HEK293 (cell line): ENCODE measurements around the gene RAPGEFL1.

Experiments
- CTCF ChIP-seq: fragments of 450-650 bp; formaldehyde crosslinking; IDR thresholded peaks from 2 replicates; pipeline ENCODE4 v1.5.1; 2016; ENCODE audit warnings: missing biosample characterization, missing genetic modification characterization
- FEZF1 ChIP-seq: fragments of 450-650 bp; formaldehyde crosslinking; IDR thresholded peaks from 2 replicates; pipeline ENCODE4 v1.5.1; 2016; ENCODE audit warnings: missing biosample characterization, missing genetic modification characterization
- KLF10 ChIP-seq: fragments of 450-650 bp; IDR thresholded peaks from 2 replicates; pipeline ENCODE4 v1.5.1; 2018; ENCODE audit warnings: missing biosample characterization, mild to moderate bottlenecking, missing genetic modification characterization
- KLF8 ChIP-seq: fragments of 450-650 bp; formaldehyde crosslinking; IDR thresholded peaks from 2 replicates; pipeline ENCODE4 v1.5.1; 2016; ENCODE audit warnings: missing biosample characterization, missing genetic modification characterization
- MEIS1 ChIP-seq: sonication (generic); formaldehyde crosslinking; IDR thresholded peaks from 2 replicates; pipeline ENCODE4 v1.8.1; 2022; ENCODE audit warnings: missing genetic modification reagents, mild to moderate bottlenecking, borderline replicate concordance
- MYNN ChIP-seq: fragments of 450-650 bp; formaldehyde crosslinking; IDR thresholded peaks from 2 replicates; pipeline ENCODE4 v1.5.1; 2016; ENCODE audit warnings: missing biosample characterization, missing genetic modification characterization, borderline replicate concordance
- PRDM4 ChIP-seq: fragments of 450-650 bp; formaldehyde crosslinking; IDR thresholded peaks from 2 replicates; pipeline ENCODE4 v1.5.1; 2017; ENCODE audit warnings: missing biosample characterization, missing genetic modification characterization
- ZBTB1 ChIP-seq: fragments of 450-650 bp; formaldehyde crosslinking; IDR thresholded peaks from 2 replicates; pipeline ENCODE4 v1.5.1; 2016; ENCODE audit warnings: missing biosample characterization, missing genetic modification characterization
- ZFP41 ChIP-seq: fragments of 450-650 bp; formaldehyde crosslinking; IDR thresholded peaks from 2 replicates; pipeline ENCODE4 v1.5.1; 2016; ENCODE audit warnings: missing biosample characterization, missing genetic modification characterization, borderline replicate concordance
- ZIC2 ChIP-seq: fragments of 450-650 bp; formaldehyde crosslinking; IDR thresholded peaks from 2 replicates; pipeline ENCODE4 v1.5.1; 2016; ENCODE audit warnings: missing biosample characterization, missing genetic modification characterization
- ZNF138 ChIP-seq: fragments of 450-650 bp; formaldehyde crosslinking; IDR thresholded peaks from 2 replicates; pipeline ENCODE4 v1.5.1; 2016; ENCODE audit warnings: missing biosample characterization, missing genetic modification characterization, borderline replicate concordance
- ZNF146 ChIP-seq: fragments of 450-650 bp; formaldehyde crosslinking; IDR thresholded peaks from 2 replicates; pipeline ENCODE4 v1.5.1; 2016; ENCODE audit warnings: missing biosample characterization, missing genetic modification characterization
- ZNF155 ChIP-seq: fragments of 450-650 bp; formaldehyde crosslinking; IDR thresholded peaks from 2 replicates; pipeline ENCODE4 v1.5.1; 2016; ENCODE audit warnings: missing biosample characterization, missing genetic modification characterization
- ZNF16 ChIP-seq: fragments of 450-650 bp; formaldehyde crosslinking; IDR thresholded peaks from 2 replicates; pipeline ENCODE4 v1.5.1; 2016; ENCODE audit warnings: low read depth, missing biosample characterization, missing genetic modification characterization
- ZNF174 ChIP-seq: fragments of 450-650 bp; formaldehyde crosslinking; IDR thresholded peaks from 2 replicates; pipeline ENCODE4 v1.5.0; 2017; ENCODE audit warnings: missing biosample characterization, mild to moderate bottlenecking, missing genetic modification characterization
- ZNF302 ChIP-seq: fragments of 450-650 bp; formaldehyde crosslinking; IDR thresholded peaks from 2 replicates; pipeline ENCODE4 v1.5.1; 2016; ENCODE audit warnings: missing biosample characterization, missing genetic modification characterization, low read depth
- ZNF37A ChIP-seq: fragments of 450-650 bp; IDR thresholded peaks from 2 replicates; pipeline ENCODE4 v1.5.1; 2018; ENCODE audit warnings: missing biosample characterization, missing genetic modification characterization
- ZNF416 ChIP-seq: fragments of 450-650 bp; formaldehyde crosslinking; IDR thresholded peaks from 2 replicates; pipeline ENCODE4 v1.5.1; 2016; ENCODE audit warnings: missing biosample characterization, missing genetic modification characterization
- ZNF501 ChIP-seq: fragments of 450-650 bp; formaldehyde crosslinking; IDR thresholded peaks from 2 replicates; pipeline ENCODE4 v1.5.1; 2016; ENCODE audit warnings: missing biosample characterization, missing genetic modification characterization
- ZNF514 ChIP-seq: fragments of 450-650 bp; formaldehyde crosslinking; IDR thresholded peaks from 2 replicates; pipeline ENCODE4 v1.5.1; 2016; ENCODE audit warnings: missing biosample characterization, missing genetic modification characterization
- ZNF548 ChIP-seq: fragments of 450-650 bp; formaldehyde crosslinking; IDR thresholded peaks from 2 replicates; pipeline ENCODE4 v1.5.1; 2016; ENCODE audit warnings: missing biosample characterization, missing genetic modification characterization
- ZNF571 ChIP-seq: fragments of 450-650 bp; formaldehyde crosslinking; IDR thresholded peaks from 2 replicates; pipeline ENCODE4 v1.5.0; 2017; ENCODE audit warnings: missing biosample characterization, missing genetic modification characterization
- ZNF596 ChIP-seq: fragments of 450-650 bp; IDR thresholded peaks from 2 replicates; pipeline ENCODE4 v1.5.0; 2018; ENCODE audit warnings: missing biosample characterization, mild to moderate bottlenecking, missing genetic modification characterization, moderate library complexity
- ZNF670 ChIP-seq: fragments of 450-650 bp; formaldehyde crosslinking; IDR thresholded peaks from 2 replicates; pipeline ENCODE4 v1.5.1; 2016; ENCODE audit warnings: missing biosample characterization, missing genetic modification characterization, low read depth
- ZNF785 ChIP-seq: fragments of 450-650 bp; formaldehyde crosslinking; IDR thresholded peaks from 2 replicates; pipeline ENCODE4 v1.5.1; 2016; ENCODE audit warnings: missing biosample characterization, missing genetic modification characterization
- ZNF830 ChIP-seq: fragments of 450-650 bp; IDR thresholded peaks from 2 replicates; pipeline ENCODE4 v1.5.0; 2018; ENCODE audit warnings: missing biosample characterization, missing genetic modification characterization, low read depth, mild to moderate bottlenecking, moderate library complexity
- ZSCAN23 ChIP-seq: fragments of 450-650 bp; formaldehyde crosslinking; IDR thresholded peaks from 2 replicates; pipeline ENCODE4 v1.5.1; 2016; ENCODE audit warnings: missing biosample characterization, missing genetic modification characterization
- TF ChIP-seq, protein P1 (sequence below): fragments of 450-650 bp; formaldehyde crosslinking; IDR thresholded peaks from 2 replicates; pipeline ENCODE4 v1.5.1; 2016; ENCODE audit warnings: missing biosample characterization, missing genetic modification characterization
- TF ChIP-seq, protein P2 (sequence below): fragments of 450-650 bp; formaldehyde crosslinking; IDR thresholded peaks from 2 replicates; pipeline ENCODE4 v1.5.1; 2017; ENCODE audit warnings: missing biosample characterization, missing genetic modification characterization
- TF ChIP-seq, protein P3 (sequence below): fragments of 450-650 bp; formaldehyde crosslinking; IDR thresholded peaks from 2 replicates; pipeline ENCODE4 v1.5.1; 2016; ENCODE audit warnings: missing biosample characterization, missing genetic modification characterization
- TF ChIP-seq, protein P4 (sequence below): fragments of 450-650 bp; formaldehyde crosslinking; IDR thresholded peaks from 2 replicates; pipeline ENCODE4 v1.5.1; 2016; ENCODE audit warnings: missing biosample characterization, missing genetic modification characterization

RAPGEFL1 gene

DNA sequence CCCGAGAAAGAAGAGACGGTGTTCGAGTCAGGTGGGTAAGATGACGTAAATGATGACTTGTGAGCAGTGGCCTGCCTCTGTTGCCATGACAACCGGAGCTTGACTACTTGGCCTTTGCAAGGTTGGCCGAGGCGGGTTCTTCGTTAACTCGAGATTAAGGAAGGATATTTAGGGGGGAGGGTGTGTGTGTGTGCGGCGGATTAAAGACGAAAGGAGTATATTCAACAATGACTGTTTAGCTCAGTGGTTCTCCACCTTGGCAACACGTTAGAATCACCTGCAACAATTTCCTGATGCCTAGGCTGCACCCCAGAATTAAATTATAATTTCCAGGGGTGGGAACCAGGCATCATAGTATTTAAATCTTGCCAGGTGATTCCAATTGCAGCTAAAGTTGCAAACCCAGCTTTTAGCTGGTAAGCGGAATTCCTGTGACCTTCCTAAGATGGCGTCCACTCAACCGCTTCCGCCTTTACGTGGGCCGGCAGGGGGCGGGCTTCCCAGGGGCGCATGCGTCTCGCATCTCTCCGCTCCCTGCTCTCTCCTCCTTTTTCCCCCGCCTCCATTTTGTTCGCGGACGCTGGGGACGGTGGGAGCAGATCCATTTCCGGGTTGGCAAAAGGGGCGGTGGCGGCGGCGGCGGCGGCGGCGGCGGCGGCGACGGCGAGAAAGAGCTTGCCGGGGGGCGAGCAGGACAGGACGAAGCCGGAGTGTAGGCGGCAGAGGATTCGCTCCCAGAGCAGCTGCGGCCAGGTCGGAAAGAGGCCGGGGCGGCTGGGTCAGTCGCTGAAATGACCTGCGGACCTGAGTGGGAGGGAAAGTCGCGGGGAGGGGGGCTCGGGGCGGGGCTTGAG, 41.7 kb downstream of the RAPGEFL1 start, which contains the start of gene WIPF2 (continued):
- peak; percentile 29; the same call in 1 of the 2 replicates for TF ChIP-seq KLF8 (tag by site-specific recombination)
- TF ChIP-seq ZNF596 (tag by site-specific recombination), result no peak
- TF ChIP-seq ZNF830 (tag by site-specific recombination), result no peak
- no peak for TF ChIP-seq ZNF571 (tag by site-specific recombination)
- no peak for TF ChIP-seq ZNF514
- TF ChIP-seq ZFP41 (tag by site-specific recombination), result no peak
- no peak for TF ChIP-seq ZNF138 (tag by site-specific recombination)
- no peak for TF ChIP-seq ZNF416 (tag by site-specific recombination)
- TF ChIP-seq FEZF1 (tag by site-specific recombination), result no peak
- TF ChIP-seq ZNF37A (tag by site-specific recombination), result no peak
- TF ChIP-seq, protein P1, sequence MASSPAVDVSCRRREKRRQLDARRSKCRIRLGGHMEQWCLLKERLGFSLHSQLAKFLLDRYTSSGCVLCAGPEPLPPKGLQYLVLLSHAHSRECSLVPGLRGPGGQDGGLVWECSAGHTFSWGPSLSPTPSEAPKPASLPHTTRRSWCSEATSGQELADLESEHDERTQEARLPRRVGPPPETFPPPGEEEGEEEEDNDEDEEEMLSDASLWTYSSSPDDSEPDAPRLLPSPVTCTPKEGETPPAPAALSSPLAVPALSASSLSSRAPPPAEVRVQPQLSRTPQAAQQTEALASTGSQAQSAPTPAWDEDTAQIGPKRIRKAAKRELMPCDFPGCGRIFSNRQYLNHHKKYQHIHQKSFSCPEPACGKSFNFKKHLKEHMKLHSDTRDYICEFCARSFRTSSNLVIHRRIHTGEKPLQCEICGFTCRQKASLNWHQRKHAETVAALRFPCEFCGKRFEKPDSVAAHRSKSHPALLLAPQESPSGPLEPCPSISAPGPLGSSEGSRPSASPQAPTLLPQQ (tag by site-specific recombination), result 0 out of 2 replicates have a peak, but pooled peaks have one; percentile 6
- TF ChIP-seq, protein P2, sequence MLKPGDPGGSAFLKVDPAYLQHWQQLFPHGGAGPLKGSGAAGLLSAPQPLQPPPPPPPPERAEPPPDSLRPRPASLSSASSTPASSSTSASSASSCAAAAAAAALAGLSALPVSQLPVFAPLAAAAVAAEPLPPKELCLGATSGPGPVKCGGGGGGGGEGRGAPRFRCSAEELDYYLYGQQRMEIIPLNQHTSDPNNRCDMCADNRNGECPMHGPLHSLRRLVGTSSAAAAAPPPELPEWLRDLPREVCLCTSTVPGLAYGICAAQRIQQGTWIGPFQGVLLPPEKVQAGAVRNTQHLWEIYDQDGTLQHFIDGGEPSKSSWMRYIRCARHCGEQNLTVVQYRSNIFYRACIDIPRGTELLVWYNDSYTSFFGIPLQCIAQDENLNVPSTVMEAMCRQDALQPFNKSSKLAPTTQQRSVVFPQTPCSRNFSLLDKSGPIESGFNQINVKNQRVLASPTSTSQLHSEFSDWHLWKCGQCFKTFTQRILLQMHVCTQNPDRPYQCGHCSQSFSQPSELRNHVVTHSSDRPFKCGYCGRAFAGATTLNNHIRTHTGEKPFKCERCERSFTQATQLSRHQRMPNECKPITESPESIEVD (tag by site-specific recombination), result no peak
- no peak for TF ChIP-seq ZNF302 (tag by site-specific recombination)
- peak; percentile 96 for TF ChIP-seq CTCF (tag by site-specific recombination)
- no peak for TF ChIP-seq ZNF155 (tag by site-specific recombination)
- 0 out of 2 replicates have a peak, but pooled peaks have one; percentile 62 for TF ChIP-seq ZNF501 (tag by site-specific recombination)
- TF ChIP-seq, protein P3, sequence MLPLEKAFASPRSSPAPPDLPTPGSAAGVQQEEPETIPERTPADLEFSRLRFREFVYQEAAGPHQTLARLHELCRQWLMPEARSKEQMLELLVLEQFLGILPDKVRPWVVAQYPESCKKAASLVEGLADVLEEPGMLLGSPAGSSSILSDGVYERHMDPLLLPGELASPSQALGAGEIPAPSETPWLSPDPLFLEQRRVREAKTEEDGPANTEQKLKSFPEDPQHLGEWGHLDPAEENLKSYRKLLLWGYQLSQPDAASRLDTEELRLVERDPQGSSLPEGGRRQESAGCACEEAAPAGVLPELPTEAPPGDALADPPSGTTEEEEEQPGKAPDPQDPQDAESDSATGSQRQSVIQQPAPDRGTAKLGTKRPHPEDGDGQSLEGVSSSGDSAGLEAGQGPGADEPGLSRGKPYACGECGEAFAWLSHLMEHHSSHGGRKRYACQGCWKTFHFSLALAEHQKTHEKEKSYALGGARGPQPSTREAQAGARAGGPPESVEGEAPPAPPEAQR (tag by site-specific recombination), result no peak
- no peak for TF ChIP-seq ZNF785 (tag by site-specific recombination)
- TF ChIP-seq ZNF16 (tag by site-specific recombination), result no peak
- TF ChIP-seq, protein P4, sequence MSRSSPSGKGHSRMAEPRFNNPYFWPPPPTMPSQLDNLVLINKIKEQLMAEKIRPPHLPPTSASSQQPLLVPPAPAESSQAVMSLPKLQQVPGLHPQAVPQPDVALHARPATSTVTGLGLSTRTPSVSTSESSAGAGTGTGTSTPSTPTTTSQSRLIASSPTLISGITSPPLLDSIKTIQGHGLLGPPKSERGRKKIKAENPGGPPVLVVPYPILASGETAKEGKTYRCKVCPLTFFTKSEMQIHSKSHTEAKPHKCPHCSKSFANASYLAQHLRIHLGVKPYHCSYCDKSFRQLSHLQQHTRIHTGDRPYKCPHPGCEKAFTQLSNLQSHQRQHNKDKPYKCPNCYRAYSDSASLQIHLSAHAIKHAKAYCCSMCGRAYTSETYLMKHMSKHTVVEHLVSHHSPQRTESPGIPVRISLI (tag by site-specific recombination), result no peak
- TF ChIP-seq ZBTB1 (tag by site-specific recombination), result no peak
- no peak for TF ChIP-seq ZNF146
- TF ChIP-seq KLF10 (tag by site-specific recombination), result peak; percentile 16; the same call in 1 of the 2 replicates
- TF ChIP-seq PRDM4 (tag by site-specific recombination), result no peak
- TF ChIP-seq ZNF548 (tag by site-specific recombination), result no peak
- TF ChIP-seq ZSCAN23 (tag by site-specific recombination), result no peak
- no peak for TF ChIP-seq MEIS1 (CRISPR knock-in tag)
- TF ChIP-seq ZNF174, result no peak
- no peak for TF ChIP-seq ZIC2
- no peak for TF ChIP-seq ZNF670 (tag by site-specific recombination)
- TF ChIP-seq MYNN, result no peak
